COLO668 (cell line): ENCODE data around the gene RSPH10B.
"Not testable (repeated sequence)": the region's sequence is repeated elsewhere in the genome, so short reads cannot be mapped to it uniquely, and the experiment has no call there.

ENCODE experiments used
- DNase-seq: peaks from one replicate; lab custom pipeline; 2025; ENCODE audit not compliant: unreplicated experiment; lab: John Stamatoyannopoulos, UW

Gene RSPH10B

GRCh38 chr7:5930290-5930689 lies 40.2 kb downstream of the RSPH10B start:
- DNase-seq, result not testable (repeated sequence)

DNA sequence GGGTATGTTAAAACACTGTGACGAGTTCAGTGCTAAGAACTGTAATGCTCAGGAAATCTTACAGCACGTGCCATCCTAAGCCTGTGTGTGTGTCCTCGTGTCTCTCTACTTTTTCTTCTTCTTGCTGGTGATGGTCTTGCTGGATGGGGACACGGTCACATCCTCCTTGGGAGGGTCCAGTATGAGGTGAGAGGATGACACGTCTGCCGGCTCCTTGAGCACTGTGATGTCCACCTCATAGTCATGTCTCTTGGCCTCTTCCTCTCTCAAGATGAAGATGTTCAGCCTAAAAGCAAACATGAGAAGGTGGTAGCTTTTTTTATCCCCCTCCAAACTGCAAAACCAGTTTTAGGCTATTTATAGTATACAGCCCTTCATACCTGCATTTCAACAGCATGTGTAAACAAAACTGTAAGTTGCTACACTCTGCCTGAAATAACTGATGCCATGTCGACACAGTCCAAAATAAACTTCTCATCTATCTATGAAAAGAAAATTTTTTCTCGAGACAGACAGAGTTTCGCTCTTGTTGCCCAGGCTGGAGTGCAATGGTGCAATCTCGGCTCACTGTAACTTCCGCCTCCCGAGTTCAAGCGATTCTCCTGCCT lies 44.1 kb downstream of the RSPH10B start:
- DNase-seq, result not testable (repeated sequence)

GRCh38 chr7:5924630-5925029 lies 45.9 kb downstream of the RSPH10B start:
- not testable (repeated sequence) for DNase-seq

- not testable (repeated sequence) for DNase-seq
Observed at GRCh38 chr7:5924180-5924579, 46.3 kb downstream of the RSPH10B start.

DNA sequence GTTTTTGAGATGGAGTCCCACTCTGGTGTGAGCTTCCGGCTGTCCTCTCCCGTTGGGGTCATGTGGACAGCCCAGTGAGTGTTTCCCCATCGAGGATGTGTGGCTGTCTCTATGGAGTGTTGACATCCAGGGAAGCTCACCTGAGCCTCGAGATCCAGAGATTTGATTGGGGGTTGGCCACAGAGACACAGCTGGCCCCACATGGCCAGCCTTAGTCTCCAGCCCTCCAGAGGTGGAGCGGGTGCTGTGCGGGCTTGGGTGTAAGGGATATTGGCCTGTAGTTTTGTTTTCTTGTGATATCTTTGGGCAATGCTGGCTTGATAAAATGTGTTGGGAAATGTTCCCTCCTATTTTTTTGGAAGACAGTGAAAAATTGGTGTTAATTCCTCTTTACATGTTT lies 54.0 kb downstream of the RSPH10B start:
- not testable (repeated sequence) for DNase-seq

GRCh38 chr7:5908835-5909234 lies 61.7 kb downstream of the RSPH10B start:
- not testable (repeated sequence) for DNase-seq

DNA sequence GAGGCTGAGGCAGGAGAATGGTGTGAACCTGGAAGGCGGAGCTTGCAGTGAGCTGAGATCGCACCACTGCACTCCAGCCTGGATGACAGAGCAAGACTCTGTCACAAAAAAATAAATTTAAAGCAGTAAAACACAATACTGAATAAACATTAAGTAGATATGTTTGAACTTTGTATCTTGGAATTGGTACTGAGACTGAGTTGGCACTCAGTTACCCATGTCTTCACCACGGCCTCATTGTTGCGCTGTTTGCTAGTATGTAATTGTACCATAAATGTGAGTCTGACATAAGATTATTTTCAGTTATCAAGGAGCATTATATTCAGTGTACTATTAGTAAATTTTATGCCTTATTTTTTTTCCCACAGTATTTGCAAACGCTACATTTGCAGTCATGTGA lies 65.8 kb downstream of the RSPH10B start:
- DNase-seq, result not testable (repeated sequence)

- not testable (repeated sequence) for DNase-seq
Observed at GRCh38 chr7:5903002-5903401, 67.5 kb downstream of the RSPH10B start.

- DNase-seq, result peak; percentile 71
Observed at GRCh38 chr7:5898480-5899224, 71.8 kb downstream of the RSPH10B start, which contains the start of gene CCZ1. TSS of gene CCZ1 (plus strand) at chr7:5898733. CDS start at chr7:5898800, 67 bp downstream.

DNA sequence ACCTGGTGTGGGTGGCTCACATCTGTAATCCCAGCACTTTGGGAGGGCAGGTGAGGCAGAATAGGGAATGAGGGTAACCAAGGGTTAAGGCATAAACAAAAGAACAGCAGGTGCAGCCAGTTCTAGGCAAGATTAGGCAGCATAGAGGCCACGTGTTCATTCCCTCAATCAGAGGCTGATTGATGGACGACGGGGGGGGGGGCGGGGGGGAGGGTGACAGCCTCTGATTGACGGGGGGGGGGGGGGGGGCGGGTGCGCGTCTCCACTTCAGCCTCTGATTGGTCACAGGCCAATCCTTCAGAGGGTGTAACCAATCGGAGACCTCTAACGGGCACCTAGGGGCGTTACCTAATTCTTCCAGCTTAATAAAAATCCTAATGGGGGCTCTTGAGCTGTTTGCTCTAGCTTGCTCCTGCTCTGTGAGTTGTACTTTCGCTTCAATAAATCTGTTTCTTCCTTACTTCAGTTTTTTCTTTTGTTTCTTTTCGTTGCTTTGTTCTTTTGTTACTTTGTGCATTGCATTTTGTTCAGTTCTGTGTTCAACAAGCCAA lies 73.0 kb downstream of the RSPH10B start:
- DNase-seq, result peak; percentile 48

DNA sequence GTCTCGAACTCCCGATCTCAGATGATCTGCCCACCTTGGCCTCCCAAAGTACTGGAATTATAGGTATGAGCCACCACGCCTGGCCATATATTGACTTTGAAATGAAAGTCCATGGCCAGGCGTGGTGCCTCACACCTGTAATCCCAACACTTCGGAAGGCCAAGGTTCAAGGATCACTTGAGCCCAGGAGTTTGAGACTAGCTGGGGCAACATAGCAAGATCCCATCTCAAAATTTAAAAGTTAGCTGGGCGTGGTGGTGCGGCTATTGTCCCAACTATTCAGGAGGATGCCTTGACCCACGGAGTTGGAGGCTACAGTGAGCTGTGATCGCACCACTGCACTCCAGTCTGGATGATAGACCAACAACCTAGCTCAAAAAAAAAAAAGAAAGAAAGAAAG lies 78.0 kb downstream of the RSPH10B start:
- DNase-seq, result no peak

- not testable (repeated sequence) for DNase-seq
Observed at GRCh38 chr7:5890244-5890643, 80.2 kb downstream of the RSPH10B start.

GRCh38 chr7:5888021-5888420 lies 82.5 kb downstream of the RSPH10B start:
- not testable (repeated sequence) for DNase-seq

GRCh38 chr7:5884431-5884830 lies 86.1 kb downstream of the RSPH10B start:
- not testable (repeated sequence) for DNase-seq

- DNase-seq, result not testable (repeated sequence)
Observed at GRCh38 chr7:5880106-5880505, 90.4 kb downstream of the RSPH10B start.

DNA sequence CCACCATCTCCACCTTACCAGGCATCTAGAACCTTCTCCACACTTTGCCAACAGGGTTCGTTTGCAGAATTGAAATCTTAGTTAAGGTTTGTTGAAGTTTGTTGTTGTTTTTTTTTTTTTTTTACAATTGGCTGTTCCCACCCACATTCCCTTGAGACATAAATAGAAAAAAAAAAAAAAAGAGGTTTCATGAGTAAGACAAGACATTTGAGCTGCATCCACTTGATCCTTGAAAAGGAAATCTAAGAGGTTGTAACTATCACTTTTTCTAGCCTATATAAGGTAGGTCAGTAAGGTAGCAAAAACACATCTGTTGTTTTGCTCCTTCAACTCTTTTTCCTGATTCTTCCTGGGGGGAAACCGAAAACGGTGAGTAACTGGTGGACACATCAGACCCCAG lies 90.9 kb downstream of the RSPH10B start:
- not testable (repeated sequence) for DNase-seq
